Lower leg skin (tissue), 3 donors: Measurements from ENCODE around the gene ATR.

ENCODE experiments used
- CTCF ChIP-seq, 3 donors: fragments of 450-650 bp; IDR thresholded peaks; one replicate each; pipeline ENCODE4 v1.5.1; 2016; ENCODE audit warnings: antibody characterized with exemption in 3 of 3, mild to moderate bottlenecking in 3 of 3, moderate library complexity in 2 of 3
- POLR2A ChIP-seq, 2 donors: fragments of 450-650 bp; IDR thresholded peaks; one replicate each; pipeline ENCODE4 v1.6.1; 2016 to 2017; ENCODE audit warnings: antibody characterized with exemption in 2 of 2, mild to moderate bottlenecking in 1 of 2, moderate library complexity in 1 of 2

GRCh38 chr3:142536519-142536918, 42.0 kb downstream of the ATR start:
- no peak for TF ChIP-seq POLR2A (IDR thresholded peaks at IDR 0.05)
- no peak for TF ChIP-seq CTCF (IDR thresholded peaks at IDR 0.05)
